GM20431 (cell line): ENCODE results near the gene TRPM4.
"Not testable (repeated sequence)": the region's sequence is repeated elsewhere in the genome, so short reads cannot be mapped to it uniquely, and the experiment has no call there.

Experiments used
- in situ Hi-C: fragments of 300-500 bp; cut with MseI, MboI; formaldehyde crosslinking; loops from one replicate; pipeline ENCODE4 v1.15.0; 2020; ENCODE audit warnings: low sequenced_read_pairs; ENCODE audit not compliant: unreplicated experiment

Gene TRPM4

DNA sequence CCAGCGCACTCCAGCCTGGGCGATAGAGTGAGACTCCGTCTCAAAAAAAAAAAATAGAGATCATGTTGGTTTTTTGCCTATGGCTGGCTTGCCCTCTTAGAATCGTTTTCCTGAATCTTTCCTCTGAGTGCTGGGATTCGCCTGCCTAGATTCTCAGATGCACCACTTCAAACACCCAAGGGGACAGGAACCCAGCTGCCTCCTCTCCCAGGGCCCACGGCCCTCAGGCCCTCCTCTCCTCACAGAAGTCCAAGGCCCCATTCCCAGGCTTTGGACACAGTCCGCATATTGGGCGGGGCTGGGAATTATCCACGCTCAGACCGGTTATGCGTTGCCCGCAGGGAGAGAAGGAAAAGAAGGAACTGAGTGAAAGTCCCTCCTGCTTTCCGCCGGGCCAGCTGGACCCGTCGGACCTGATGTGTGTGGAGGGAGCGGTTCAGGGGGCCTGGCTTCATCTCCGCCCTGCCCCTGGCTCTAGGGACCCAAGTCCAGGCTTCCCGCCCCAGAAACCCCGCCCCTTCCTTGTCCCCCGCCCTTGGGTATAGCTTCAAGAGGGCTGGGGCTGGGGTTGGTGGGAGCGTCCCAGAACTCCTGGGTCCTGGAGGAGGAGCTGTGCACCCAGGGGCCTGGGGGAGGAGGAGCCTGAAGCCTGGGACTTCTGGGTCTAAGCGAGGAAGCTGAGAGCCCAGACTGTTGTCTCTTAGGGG lies 32.4 kb upstream of the TRPM4 start:
- in situ Hi-C loops = no loop called here

DNA sequence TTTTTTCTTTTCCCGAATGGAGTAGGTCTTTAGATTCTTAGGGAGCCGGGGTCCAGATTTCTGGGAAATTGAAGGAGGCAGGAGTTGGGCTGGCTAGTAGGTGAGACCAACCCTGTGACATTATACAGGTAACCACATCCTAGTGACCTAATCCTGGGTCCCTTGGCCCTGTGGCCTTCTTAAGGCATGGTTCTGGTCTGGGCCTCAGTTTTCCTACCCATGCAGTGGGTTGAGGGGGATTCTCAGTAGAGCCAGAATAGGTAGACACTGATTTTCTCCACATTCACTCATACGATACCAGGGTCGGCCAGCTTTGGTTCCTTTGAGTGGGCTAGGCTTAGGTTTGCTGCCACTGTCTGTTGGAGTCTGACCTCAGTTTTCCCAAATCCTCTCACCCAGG lies 31.0 kb upstream of the TRPM4 start:
- in situ Hi-C loops = no loop called here

DNA sequence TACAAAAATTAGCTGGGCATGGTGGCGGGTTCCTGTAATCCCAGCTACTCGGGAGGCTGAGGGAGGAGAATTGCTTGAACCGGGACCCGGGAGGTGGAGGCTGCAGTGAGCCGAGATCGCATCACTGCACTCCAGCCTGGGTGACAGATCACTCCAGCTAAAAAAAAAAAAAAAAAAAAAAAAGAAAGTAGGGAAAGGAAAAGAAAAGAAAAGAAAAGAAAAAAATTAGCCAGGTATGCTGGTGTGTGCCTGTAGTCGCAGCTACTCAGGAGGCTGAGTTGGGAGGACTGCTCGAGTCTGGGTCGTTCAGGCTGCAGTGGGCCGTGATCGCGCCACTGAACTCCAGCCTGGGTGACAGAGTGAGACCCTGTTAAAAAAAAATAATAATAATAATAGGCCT lies 30.4 kb upstream of the TRPM4 start:
- in situ Hi-C loops = not testable (repeated sequence)

DNA sequence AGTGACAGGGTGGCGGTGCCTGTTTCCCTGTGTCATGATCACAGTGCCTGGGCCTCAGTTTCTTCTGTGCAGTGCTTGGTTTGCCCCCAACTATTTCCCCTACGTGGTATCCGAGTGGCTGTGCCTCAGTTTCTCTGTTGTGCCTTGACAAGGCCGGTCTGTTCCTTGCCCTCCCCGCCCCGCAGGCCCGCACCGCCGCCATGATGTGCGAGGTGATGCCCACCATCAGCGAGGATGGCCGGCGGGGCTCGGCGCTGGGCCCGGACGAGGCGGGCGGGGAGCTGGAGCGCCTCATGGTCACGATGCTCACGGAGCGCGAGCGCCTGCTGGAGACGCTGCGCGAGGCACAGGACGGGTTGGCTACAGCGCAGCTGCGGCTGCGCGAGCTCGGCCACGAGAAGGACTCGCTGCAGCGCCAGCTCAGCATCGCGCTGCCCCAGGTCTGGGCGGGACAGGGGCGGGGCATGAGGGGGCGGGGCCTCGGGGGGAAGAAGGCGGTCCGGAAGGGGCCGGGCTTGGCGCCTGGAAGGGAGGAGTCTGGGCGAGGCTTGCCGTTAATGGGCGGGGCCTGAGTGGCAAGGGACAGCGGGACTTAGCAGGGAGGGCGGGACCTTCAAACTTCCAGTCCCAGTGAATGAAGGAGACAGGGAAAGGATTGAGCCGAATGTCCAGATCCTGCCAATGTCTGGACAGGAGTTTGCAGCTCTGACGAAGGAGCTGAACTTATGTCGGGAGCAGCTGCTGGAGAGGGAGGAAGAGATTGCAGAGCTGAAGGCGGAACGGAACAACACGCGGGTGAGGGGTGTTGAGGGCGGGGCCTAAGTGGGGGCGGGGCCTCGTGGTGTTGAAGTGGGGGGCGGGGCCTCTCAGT lies 29.7 kb upstream of the TRPM4 start:
- in situ Hi-C loops = no loop called here

DNA sequence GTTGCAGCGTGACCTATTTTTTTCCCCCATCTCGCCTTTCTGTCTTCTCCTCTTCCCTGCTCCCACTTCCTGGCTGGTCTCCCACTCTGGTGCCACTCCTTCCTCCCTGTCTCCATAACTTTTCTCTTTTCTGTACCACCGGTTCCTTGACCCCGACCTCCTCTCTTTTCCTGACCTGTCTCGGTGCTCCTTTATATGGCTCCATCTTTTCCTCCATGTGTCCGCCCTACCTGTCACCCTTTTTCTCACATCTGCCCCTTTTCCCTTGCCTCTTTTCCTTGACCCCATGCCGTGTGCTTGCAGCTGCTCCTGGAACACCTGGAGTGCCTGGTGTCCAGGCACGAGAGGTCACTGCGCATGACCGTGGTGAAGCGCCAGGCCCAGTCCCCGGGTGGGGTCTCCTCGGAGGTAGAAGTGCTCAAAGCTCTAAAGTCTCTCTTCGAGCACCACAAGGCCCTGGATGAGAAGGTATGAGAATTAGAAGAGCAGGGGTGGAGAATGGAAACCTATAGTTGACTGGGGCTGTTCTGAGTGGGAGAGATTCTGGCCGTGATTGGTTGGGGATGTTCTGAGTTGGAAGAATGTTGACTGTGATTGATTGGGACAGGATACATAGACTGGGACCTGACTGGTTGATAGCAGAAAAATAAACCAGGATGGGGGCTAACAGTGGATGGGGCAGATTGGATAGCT lies 28.9 kb upstream of the TRPM4 start:
- in situ Hi-C loops = no loop called here

DNA sequence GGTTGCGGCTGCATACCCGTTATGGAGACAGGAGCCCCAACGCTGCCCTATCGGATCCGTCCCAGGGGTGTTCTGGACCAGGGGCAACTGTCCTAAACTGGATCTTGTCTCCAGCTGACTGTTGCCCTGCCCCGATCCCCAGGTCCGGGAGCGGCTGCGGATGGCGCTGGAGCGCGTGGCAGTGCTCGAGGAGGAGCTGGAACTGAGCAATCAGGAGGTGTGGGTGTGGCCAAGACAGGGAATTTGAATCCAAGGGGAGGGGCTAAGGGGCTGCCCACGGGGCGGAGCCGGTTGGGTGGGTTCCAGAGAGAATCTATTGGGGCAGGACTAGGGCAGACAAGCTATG lies 28.4 kb upstream of the TRPM4 start:
- in situ Hi-C loops = no loop called here

DNA sequence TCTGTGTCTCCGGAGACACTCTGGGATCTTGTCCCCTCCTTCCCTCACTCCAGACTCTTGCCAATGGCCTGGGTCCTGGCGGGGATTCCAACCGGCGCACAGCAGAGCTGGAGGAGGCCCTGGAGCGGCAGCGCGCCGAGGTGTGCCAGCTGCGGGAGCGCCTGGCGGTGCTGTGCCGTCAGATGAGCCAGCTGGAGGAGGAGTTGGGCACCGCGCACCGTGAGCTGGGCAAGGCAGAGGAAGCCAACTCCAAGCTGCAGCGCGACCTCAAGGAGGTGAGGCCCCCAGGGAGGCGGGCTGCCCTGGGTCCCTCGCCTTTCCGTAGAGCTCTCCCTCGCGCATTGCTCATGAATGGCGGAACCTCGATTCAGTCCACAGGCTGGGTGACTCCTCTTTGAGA lies 27.3 kb upstream of the TRPM4 start:
- in situ Hi-C loops = no loop called here

DNA sequence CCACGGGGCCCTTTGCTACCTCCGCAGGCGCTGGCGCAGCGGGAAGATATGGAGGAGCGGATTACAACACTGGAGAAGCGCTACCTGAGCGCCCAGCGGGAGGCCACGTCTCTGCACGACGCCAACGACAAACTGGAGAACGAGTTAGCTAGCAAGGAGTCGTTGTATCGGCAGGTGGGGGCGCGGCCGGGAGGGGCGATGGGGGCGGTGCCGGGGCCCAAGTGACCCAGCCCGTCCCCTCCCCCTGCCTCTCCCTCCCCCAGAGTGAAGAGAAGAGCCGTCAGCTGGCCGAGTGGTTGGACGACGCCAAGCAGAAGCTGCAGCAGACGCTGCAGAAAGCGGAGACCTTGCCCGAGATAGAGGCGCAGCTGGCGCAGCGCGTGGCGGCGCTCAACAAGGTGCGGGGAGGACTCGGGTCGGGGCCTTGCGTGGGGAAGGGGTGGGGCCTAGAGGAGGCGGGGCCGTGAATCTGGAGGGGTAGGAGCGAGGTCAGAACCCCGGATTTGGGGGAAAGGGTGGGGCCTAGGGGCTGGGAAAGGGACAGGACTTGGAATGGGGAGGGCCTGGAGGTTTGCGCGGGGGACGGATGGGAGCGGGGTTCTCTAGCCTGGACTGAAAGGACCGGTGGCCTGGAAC lies 24.5 kb upstream of the TRPM4 start:
- in situ Hi-C loops = no loop called here

DNA sequence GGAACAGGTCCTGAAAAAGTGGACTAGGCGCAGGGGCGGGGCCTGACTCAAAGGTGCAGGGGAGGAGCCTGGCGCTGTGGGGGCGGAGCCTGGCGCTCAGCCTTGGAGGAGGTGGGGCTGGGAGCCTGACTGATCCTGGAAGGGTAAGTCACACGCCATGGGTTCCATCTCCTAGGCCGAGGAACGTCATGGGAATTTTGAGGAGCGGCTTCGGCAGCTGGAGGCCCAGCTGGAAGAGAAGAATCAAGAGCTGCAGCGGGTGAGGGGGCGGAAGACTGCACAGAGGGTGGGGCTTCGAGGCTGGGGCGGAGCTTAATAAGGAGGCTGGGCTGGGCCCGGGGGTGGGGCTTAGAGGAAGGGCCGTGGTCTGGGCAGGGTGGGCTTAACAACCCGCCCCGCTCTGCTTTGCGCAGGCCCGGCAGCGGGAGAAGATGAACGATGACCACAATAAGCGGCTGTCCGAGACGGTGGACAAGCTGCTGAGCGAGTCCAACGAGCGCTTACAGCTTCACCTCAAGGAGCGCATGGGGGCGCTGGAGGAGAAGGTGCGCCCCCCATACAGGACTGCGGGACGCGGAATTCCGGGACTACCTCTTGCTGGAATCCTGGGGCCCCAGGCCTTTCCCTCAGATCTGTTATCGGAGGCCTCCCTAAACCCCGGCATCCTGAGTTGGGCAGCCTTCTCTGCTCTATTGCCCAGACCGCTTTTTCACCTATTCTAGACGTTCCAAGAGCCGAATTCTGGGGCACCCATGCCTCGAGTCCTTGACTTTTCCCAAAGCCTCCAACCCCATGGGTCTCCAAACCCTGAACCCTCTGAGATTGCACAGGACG lies 23.8 kb upstream of the TRPM4 start:
- in situ Hi-C loops = no loop called here

DNA sequence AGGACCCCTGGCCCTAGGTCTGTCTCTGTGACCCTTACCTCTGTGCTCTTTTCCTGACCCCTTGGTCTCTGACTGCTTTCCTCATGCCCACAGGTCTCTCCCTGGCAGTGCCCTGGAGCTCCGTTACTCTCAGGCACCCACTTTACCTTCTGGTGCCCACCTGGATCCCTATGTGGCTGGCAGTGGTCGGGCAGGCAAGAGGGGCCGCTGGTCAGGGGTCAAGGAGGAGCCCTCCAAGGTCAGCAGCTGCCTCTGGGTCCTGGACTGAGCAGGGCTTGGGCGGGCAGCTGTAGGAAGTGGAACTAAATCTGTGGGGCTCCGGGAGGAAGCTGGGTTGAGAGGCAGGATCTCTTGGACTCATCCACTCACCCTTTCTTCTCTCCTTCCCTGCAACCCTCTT lies 21.9 kb upstream of the TRPM4 start:
- in situ Hi-C loops = no loop called here

DNA sequence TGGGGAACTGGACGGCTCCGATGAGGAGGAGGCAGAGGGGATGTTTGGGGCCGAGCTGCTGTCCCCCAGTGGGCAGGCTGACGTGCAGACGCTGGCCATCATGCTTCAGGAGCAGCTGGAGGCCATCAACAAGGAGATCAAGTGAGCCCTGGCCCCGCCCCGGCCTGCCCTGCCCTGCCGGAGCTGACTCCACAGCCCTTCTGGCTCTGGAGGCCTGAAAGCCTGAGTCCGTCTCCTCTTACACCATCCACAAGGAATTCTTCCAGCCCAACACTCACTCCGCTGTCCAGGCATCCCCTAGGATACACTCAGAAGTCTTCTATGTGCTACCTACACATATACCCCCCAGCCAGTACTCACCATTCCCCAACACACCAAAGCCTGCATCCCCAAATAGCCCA lies 20.8 kb upstream of the TRPM4 start:
- in situ Hi-C loops = no loop called here

DNA sequence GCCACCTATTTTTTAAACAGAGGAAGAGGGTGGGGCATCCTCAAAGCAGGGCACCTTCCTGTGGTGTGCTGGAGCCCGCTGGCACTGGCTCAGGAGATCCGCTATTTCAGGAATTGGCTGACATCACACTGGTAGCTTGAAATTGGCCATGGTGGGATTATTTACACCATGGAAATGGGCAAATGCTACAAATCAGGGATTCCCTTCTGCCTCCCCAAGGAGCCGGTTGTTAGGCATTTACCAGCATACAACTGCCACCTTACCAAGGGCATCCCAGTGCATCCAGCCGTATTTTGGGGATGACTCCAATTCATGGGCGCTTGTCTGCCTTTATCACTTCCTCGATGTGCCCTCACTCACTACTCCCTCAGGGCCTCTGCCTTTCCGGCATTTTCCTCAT lies 16.6 kb upstream of the TRPM4 start:
- in situ Hi-C loops = no loop called here

DNA sequence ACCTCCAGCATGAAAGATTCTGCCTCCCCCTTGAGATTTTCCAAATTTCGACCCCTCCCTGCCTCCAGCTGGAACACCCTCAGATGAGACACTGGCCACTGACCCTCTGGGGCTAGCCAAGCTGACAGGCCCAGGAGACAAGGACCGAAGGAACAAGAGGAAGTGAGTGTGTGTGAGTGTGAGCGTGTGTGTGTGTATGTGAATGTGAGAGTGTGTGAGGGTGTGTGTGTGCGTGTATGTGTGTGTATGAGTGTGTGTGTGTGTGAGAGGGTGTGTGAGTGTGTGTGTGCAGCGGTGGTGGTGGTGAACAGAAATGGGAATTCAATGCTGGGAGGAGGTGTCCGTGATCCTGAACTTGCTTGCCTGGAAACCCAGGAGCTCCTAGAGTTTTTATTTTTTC lies 16.2 kb upstream of the TRPM4 start:
- in situ Hi-C loops = no loop called here

DNA sequence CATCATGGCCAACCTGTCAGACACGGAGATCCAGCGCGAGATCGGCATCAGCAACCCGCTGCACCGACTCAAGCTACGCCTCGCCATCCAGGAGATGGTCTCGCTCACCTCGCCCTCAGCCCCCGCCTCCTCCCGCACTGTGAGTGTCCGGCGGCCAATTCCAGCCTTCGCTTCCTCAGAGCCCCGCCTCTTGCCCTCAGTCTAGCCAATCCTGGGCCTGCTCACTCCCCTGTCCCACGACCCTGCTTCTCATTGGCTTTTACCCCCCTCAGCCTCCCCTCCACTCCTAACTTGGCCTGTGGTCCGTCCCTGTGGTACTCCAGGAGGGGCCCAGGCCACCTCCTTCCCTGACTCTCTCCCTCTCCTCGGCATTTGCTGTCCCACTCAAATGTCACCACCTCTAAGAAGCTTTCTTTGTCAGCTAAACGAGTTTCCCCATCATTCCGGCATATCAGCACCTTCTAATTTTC lies 14.7 kb upstream of the TRPM4 start:
- in situ Hi-C loops = no loop called here

DNA sequence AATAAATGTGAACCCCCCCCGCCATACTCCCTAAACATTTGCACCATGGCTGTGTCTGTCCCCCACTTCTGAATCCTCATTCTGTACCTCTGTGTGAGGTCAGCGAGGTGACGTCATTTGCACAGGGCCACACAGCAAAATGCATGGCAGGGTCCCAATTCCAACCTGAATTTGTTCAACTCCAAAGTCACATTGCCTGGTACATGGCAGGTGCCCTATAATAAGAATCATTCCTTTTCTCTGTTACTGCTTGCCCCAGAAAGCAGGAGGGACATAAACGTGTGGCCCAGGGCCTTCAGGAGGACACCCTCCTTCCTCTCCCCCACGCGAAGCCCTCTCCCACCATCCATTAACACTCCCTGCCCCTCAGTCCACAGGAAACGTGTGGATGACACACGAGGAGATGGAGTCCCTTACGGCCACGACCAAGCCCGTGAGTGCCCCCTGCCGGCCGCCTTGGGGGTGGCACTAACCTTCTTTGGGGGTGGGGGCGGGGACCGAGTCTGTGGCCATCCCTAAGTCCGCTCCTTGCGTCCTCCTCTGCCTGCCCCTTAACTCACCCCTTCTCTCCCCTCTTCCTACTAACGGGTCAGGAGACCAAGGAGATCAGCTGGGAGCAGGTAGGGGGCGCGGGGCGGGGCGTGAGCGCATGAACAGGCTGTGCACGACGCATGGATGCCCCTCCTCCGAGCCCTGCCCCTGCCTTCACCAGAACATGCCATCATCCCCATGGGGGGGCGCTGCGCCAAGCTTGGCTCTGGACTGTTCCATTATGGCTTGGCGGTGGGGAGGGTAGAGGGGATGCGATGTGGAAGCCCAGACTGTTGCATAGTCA lies 11.8 kb upstream of the TRPM4 start:
- in situ Hi-C loops = no loop called here

DNA sequence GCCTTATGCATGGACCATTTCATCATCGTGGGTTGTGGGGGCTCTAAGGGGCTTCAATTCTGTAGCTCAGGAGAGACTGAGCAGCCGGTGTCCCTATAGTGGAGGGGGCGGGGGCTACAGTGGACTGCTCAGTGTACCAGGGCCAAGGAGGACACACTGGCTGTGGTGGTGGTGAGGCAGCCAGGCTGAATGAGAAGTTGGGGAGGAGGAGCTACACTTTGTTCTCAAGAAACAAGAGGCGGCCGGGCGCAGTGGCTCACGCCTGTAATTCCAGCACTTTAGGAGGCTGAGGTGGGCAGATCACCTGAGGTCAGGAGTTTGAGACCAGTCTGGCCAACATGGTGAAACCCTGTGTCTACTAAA lies 11.2 kb upstream of the TRPM4 start:
- in situ Hi-C loops = not testable (repeated sequence)

DNA sequence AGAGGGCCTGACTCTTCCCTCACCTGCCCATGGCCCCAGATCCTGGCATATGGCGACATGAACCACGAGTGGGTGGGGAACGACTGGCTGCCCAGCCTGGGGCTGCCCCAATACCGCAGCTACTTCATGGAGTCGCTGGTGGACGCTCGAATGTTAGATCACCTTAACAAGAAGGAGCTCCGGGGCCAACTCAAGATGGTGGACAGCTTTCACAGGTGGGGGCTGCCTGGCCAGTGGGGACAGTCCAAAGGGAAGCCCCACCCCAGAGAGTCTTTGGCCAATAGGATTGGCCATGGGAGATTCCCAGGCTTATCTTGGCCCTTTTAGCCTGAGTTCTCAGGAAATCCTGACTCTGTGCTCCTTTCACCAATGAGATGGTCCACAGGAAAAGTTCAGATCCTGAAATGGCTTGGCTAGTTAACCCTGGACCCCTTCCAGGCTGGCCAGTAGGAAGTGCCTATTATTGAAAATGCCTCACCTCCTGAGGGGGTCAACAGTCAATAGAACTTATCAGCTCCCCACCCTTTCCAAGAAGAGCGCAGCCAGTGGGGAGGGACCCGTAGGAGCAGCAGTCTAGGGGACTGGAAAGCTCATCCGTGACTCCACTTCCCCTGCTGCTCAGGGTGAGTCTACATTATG lies 9.4 kb upstream of the TRPM4 start:
- in situ Hi-C loops = no loop called here

DNA sequence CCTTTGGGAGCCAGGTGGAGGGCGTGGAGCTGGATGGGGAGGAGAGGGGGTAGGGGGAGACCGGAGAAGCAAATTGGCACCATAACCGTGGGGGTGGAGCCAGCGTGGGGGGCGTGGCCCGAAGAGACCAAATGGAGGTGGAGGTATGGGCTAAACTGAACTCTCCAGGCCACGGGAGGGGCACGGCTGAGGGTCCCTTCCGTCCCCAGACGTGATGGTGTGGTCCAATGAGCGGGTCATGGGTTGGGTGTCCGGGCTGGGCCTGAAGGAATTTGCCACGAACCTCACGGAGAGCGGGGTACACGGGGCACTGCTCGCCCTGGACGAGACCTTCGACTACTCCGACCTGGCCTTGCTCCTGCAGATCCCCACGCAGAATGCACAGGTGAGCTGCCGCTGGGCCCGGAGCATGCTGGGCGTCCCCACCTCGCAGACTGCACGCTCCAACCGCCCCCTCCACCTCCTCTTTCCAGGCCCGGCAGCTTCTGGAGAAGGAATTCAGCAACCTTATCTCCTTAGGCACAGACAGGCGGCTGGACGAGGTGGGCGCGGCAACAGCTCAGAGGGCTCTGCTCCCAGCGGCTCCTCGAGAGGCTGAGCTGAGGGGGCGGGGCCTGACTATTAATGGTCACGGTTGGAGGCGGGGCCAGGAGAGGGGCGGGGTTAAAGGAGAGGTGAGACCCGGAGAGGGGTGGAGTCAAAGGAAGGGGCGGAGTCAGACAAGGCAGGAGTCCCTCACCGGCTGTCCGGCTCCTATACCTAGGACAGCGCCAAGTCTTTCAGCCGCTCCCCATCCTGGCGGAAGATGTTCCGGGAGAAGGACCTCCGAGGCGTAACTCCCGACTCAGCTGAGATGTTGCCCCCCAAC lies 8.6 kb upstream of the TRPM4 start:
- in situ Hi-C loops = no loop called here
